GM19463 (cell line): Measurements from ENCODE around the gene ARF6.
"Not testable (repeated sequence)": the region's sequence is repeated elsewhere in the genome, so short reads cannot be mapped to it uniquely, and the experiment has no call there.

ENCODE experiments used
- ATAC-seq: cut with Tn5 transposase; IDR thresholded peaks from one replicate; pipeline ENCODE4 v1.9.1; 2021; ENCODE audit warnings: mild to moderate bottlenecking, moderate library complexity; ENCODE audit not compliant: unreplicated experiment

Gene ARF6

GRCh38 chr14:49936882-49937281, 44.0 kb downstream of the ARF6 start:
- ATAC-seq = not testable (repeated sequence)

- ATAC-seq = not testable (repeated sequence)
Observed at GRCh38 chr14:49939215-49939614, 46.3 kb downstream of the ARF6 start.

GRCh38 chr14:49939884-49940510, 47.1 kb downstream of the ARF6 start:
- no peak for ATAC-seq

- ATAC-seq = no peak
Observed at GRCh38 chr14:49940808-49941421, 48.0 kb downstream of the ARF6 start.

GRCh38 chr14:49942090-49942489, 49.2 kb downstream of the ARF6 start:
- no peak for ATAC-seq

GRCh38 chr14:49944501-49944900, 51.6 kb downstream of the ARF6 start:
- ATAC-seq = no peak

GRCh38 chr14:49945448-49946319, 52.8 kb downstream of the ARF6 start:
- no peak for ATAC-seq
